ENCODE results near the gene PDCL2.

The PDCL2 gene

GRCh38 chr4:55530691-55531090, 61.4 kb downstream of the PDCL2 start:
- DNase-seq: no peak

DNA sequence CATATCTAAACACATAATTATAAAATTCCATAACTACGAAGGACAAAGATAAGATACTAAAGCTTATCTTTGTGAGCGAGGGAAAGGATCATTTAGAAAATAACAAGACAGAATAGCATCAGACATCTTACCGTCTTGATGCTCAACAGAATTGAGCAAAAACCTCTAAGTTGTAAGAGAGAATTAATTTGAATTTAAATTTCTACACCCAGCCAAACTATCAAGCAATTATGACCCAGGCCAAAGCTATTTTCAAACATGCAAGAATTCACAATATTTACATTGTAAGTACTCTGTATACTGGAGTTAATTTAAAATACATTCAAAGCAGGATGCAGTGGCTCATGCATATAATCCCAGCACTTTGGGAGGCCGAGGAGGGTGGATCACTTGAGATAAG, 61.9 kb downstream of the PDCL2 start:
- DNase-seq: no peak

GRCh38 chr4:55528491-55528890, 63.6 kb downstream of the PDCL2 start:
- no peak for DNase-seq

DNA sequence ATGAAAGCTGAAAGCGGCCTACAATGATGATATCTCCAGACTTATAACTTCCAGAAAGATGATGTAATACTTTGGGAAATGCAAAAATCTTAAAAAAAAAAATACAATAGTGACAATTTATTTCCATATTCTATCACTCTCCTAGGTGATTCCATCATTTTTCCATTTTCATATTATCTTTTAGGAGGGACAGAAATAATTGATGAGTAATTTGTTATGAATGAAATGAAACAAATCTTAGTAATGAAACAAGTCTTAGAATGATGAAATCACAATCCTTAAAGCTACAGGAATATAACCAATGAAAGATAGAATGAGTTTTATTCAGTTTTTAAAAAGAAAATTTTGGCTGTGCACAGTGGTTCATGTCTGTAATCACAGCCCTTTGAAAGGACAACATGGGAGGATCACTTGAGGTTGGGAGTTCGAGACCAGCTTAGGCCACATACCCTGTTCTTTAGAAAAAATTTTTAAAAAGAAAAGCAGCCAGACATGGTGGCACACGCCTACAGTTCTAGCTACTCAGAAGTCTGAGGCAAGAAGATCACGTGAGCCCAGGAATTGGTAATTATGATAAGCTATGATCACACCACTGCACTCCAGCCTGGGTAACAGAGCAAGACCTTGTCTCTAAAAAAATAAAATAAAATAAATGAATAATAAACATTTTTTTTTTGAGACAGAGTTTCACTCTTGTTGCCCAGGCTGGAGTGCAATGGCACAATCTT, 67.0 kb downstream of the PDCL2 start:
- no peak for DNase-seq

- DNase-seq: no peak
Measured at GRCh38 chr4:55518442-55518841, 73.6 kb downstream of the PDCL2 start.

DNA sequence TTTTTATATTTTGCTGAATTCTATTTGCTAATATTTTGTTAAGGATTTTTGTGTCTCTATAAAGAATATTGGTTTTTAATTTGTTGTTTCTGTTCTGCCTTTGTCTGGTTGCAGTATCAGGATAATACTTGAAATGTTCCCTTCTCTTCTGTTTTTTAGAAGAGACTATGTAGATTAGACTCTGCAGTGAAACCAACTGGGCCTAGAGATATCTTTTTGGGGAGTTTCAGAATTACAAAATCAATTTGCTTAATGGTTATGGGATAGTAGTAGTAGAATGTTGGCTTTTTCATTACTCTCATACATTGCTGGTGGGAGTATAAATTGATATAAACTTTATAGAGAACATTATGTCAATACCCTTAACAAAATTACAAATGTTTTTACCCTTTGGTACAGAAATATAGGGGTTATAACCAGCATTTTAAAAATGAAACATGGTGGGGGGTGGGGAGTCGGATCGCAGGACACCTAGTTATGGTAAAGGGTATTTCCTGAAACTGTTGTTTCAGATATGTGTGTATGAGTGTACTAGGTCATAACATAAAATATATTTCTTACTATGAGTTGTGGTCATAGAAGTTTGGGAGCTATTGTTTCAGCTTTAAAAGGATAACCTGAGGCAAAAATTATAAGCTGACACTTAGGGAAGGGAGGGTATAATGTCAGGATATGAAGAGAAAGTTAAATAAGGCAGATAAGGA, 74.4 kb downstream of the PDCL2 start:
- DNase-seq: no peak

DNA sequence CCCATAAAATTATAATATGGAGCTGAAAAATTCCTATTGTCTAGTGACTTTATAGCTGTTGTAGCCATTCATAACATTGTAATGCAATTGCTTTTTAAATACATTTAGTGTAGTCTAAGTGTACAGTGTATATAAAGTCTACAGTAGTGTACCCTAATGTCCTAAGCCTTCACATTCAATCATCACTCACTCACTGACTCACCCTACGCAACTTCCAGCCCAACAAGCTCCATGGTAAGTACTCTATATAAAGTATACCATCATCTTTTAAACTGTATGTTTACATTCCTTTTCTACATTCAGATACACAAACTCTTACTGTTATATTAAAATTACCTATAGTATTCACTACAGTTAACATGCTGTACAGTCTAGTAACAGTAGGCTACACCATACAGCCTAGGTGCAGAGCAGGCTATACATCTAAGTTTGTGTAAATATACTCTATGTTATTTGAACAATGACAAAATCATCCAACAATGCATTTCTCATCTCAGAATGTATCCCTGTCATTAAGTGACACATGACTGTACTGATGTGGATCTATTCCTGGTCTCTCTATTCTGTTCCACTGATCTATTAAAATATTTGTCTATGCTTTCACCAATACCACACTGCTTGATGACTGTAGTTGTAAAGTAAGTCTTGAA, 79.0 kb downstream of the PDCL2 start:
- DNase-seq: no peak

- no peak for DNase-seq
Measured at GRCh38 chr4:55512077-55512476, 80.0 kb downstream of the PDCL2 start.

GRCh38 chr4:55510685-55511084, 81.4 kb downstream of the PDCL2 start:
- no peak for DNase-seq

DNA sequence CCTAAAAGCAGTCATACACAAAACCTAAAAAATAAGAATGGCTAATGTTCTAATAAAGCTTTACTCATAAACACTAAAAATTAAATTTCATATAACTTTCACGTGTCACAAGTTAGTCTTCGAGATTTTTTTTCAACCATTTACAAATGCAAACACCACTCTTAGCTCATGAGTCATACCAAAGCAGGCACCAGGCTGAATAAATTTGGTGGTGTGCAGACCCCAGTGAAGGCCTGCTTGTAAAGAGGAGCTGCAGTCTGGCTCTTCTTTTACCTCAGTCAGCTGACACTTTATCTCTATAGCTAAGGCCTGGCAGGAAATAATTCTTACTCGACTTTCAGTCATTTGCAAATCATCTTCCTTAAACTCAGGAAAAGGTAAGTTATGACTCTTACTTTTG, 82.8 kb downstream of the PDCL2 start:
- DNase-seq: no peak

DNA sequence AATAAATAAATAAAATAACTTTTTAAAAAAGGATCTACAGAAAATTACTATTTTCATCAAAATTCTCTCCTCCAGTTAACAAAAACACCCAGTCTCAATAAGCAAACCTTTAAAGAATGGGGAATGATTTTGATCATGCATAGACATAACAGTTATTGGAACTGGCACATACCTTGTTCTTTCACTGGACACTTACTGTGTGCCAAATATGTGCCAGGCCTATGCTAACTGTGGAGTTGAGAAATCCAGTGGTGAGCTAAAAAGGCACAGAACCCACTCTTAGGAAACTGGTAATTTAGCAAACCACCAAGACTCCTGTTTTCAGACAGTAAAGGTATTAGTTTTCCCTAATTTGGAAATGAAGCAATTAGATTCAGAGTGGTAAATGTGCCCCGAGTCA, 84.4 kb downstream of the PDCL2 start:
- no peak for DNase-seq
